Endometrial microvascular endothelial cells (primary cell): ENCODE results near the gene ALX3. TPM values are rescaled to one million over a fixed set of nuclear protein-coding genes. Genes with fewer than 3 reads are reported as not detected.

Experiments
- in situ Hi-C: cut with HindIII; loops from 2 replicates; pipeline ENCODE4 v1.10.0; 2017; ENCODE audit warnings: low sequenced_read_pairs, low pct_unique_long_range_greater_than_20kb; ENCODE audit errors: inconsistent ontology term
- total RNA-seq: library from RNA; depleted of rRNA; stranded (reverse); fragments of >200 nt; gene quantifications from one replicate; pipeline ENCODE4 v1.2.3, GENCODE V29; 2015; ENCODE audit errors: inconsistent ontology term

The ALX3 gene
- total RNA-seq, 1 donor from 2014 or later, result not detected

GRCh38 chr1:110018396-110018795, 52.1 kb downstream of the ALX3 start:
- in situ Hi-C loops, result no loop called here

- in situ Hi-C loops, result no loop called here
Measured at GRCh38 chr1:110017792-110018191, 52.7 kb downstream of the ALX3 start.

GRCh38 chr1:110012100-110012780, 58.2 kb downstream of the ALX3 start:
- in situ Hi-C loops, result no loop called here

DNA sequence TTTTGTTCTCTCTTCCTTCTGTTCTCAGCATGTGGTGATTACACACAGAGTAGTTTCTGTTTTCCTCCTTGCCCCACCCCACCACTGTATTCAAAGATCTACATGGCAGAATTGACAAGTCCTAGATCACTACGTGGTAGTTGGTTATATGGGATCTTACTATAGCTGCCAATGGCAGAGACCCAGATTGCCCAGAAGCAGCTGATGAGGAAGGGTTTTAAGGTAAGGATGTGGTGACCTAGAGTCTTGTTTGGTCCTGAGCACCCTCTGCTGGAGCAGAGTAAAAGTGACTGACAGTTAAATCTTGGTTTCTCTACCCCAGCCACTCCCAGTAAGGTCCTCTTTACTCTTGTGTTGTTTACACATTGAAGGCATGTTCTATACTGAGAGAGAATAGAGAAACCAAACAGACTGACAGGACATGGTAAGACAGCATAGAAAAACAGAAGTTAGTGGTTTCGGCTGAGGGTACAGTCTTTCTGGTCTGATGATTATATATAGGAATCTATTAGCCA, 58.9 kb downstream of the ALX3 start:
- in situ Hi-C loops, result no loop called here

Other genes with a start within 250 kb of the ALX3 start
- 8.9 TPM for gene CSF1, start 159.8 kb downstream of the ALX3 start, total RNA-seq
- 38.9 TPM for gene AHCYL1, start 85.9 kb downstream of the ALX3 start, total RNA-seq
- gene STRIP1, start 36.0 kb downstream of the ALX3 start, total RNA-seq, result 53.1 TPM
- gene UBL4B, start 41.8 kb upstream of the ALX3 start, total RNA-seq, result not detected
- gene SLC6A17, start 79.8 kb upstream of the ALX3 start, total RNA-seq, result under 0.01 TPM
- gene KCNC4, start 139.6 kb upstream of the ALX3 start, total RNA-seq, result 3.3 TPM